Vagina (tissue), 2 donors: ENCODE measurements around the gene GTF3C5. TPM values are rescaled to one million over a fixed set of nuclear protein-coding genes. Genes with fewer than 3 reads are reported as not detected.

Experiments
- DNase-seq, 2 donors: peaks; one replicate each; pipeline ENCODE4 v3.0.0-alpha.2; 2017; ENCODE audit errors: extremely low spot score in 2 of 2
- H3K27ac ChIP-seq: fragments of 200-600 bp; sonication (generic); one replicate; pipeline ENCODE4 v1.5.1; 2019
- H3K27me3 ChIP-seq: fragments of 200-600 bp; sonication (generic); one replicate; pipeline ENCODE4 v1.5.1; 2019
- H3K36me3 ChIP-seq, 2 donors: fragments of 200-600 bp; sonication (generic); one replicate each; pipeline ENCODE4 v1.5.1; 2017 to 2019
- H3K4me1 ChIP-seq: fragments of 200-600 bp; sonication (generic); one replicate; pipeline ENCODE4 v1.5.1; 2019
- H3K4me3 ChIP-seq, 2 donors: fragments of 200-600 bp; sonication (generic); 1 replicate in 1 of 2; 2 replicates in 1 of 2; pipeline ENCODE4 v1.5.1; 2016 to 2019
- H3K9me3 ChIP-seq: fragments of 200-600 bp; sonication (generic); one replicate; pipeline ENCODE4 v1.5.1; 2019
- POLR2A ChIP-seq, 2 donors: fragments of 450-650 bp; IDR thresholded peaks; one replicate each; pipeline ENCODE4 v1.6.1; 2017; ENCODE audit warnings: antibody characterized with exemption in 2 of 2, mild to moderate bottlenecking in 2 of 2, moderate library complexity in 2 of 2
- POLR2AphosphoS5 ChIP-seq, 2 donors: sonication (generic); formaldehyde crosslinking; IDR thresholded peaks; one replicate each; pipeline ENCODE4 v1.9.0; 2017; ENCODE audit warnings: antibody characterized with exemption in 2 of 2, mild to moderate bottlenecking in 2 of 2, low read depth in 1 of 2; ENCODE audit not compliant: insufficient read depth in 1 of 2
- intact Hi-C: fragments of 100-400 bp; cut with DNase I; formaldehyde crosslinking; loops from one replicate; pipeline ENCODE4 v1.15.1; 2023
- total RNA-seq: library from RNA; depleted of rRNA; stranded (reverse); fragments of >200 nt; gene quantifications from one replicate; pipeline ENCODE4 v1.2.3, GENCODE V29; 2016
- TF ChIP-seq, protein P1 (sequence below), 3 experiments: fragments of 450-650 bp in 2 of 3; fragments of 200-600 bp in 1 of 3; sonication (generic) in 1 of 3; IDR thresholded peaks; one replicate each; pipeline ENCODE4 v1.5.1; 2017 to 2019; ENCODE audit warnings: antibody characterized with exemption in 3 of 3, mild to moderate bottlenecking in 2 of 3, moderate library complexity in 2 of 3

GTF3C5 gene
- total RNA-seq, 1 donor from 2014 or later, result 53.8 TPM

DNA sequence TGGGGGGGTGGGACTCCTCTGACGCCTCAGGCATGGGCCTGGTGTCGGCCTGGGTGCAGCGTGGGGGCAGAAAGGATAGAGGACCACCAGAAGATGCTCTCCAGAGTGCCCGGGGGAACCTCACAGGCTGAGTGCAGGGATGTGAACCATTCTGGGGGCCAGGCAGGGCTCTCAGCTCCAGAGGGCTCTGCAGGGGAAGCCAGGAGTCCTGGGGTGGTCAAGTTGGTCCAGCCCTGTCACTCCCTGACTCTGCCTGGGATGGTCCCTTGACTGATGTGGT, 45.8 kb upstream of the GTF3C5 start:
- Histone ChIP-seq H3K9me3 (no peaks in the 10 kb centered on the region), H3K27me3 (no peaks in the 10 kb centered on the region), H3K36me3 (no peaks in the 10 kb centered on the region), H3K4me3 (no peak overlapping the region), H3K27ac (no peak overlapping the region), H3K4me1 (no peaks in the 10 kb centered on the region)
- no peak for DNase-seq
- TF ChIP-seq, protein P1, sequence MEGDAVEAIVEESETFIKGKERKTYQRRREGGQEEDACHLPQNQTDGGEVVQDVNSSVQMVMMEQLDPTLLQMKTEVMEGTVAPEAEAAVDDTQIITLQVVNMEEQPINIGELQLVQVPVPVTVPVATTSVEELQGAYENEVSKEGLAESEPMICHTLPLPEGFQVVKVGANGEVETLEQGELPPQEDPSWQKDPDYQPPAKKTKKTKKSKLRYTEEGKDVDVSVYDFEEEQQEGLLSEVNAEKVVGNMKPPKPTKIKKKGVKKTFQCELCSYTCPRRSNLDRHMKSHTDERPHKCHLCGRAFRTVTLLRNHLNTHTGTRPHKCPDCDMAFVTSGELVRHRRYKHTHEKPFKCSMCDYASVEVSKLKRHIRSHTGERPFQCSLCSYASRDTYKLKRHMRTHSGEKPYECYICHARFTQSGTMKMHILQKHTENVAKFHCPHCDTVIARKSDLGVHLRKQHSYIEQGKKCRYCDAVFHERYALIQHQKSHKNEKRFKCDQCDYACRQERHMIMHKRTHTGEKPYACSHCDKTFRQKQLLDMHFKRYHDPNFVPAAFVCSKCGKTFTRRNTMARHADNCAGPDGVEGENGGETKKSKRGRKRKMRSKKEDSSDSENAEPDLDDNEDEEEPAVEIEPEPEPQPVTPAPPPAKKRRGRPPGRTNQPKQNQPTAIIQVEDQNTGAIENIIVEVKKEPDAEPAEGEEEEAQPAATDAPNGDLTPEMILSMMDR (IDR thresholded peaks at IDR 0.05), result no peak
- no peak for TF ChIP-seq POLR2A (IDR thresholded peaks at IDR 0.05)
- TF ChIP-seq POLR2AphosphoS5 (IDR thresholded peaks at IDR 0.05; ENCODE audit: insufficient read depth in 1 of 2, low read depth in 1 of 2), result no peak
- intact Hi-C loops, result no loop called here

DNA sequence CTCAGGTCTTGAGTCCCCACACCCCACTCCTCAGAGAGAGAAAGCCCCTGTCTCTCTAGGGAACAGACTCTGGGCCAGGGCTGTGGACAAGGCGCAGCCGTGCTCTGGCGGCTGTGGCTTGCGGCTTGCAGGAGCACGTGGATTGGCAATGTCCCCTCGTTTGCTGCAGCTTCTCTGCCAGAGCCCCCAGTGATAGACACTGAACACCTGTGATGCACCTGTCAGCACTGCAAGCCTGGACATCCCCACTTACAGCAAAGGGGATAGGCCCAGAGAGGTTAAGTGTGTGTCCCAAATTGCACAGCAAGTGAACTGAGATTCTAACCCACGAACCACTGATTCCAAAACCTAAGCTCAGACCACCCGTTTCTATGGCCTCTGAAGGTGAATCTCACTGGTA, 45.3 kb upstream of the GTF3C5 start:
- Histone ChIP-seq H3K27ac (no peak overlapping the region), H3K36me3 (no peaks in the 10 kb centered on the region), H3K27me3 (no peaks in the 10 kb centered on the region), H3K4me3 (no peak overlapping the region), H3K9me3 (no peaks in the 10 kb centered on the region), H3K4me1 (no peaks in the 10 kb centered on the region)
- no peak for DNase-seq
- no peak for TF ChIP-seq POLR2A (IDR thresholded peaks at IDR 0.05)
- no peak for TF ChIP-seq POLR2AphosphoS5 (IDR thresholded peaks at IDR 0.05; ENCODE audit: insufficient read depth in 1 of 2, low read depth in 1 of 2)
- TF ChIP-seq, protein P1 (IDR thresholded peaks at IDR 0.05), result no peak
- intact Hi-C loops, result no loop called here

GRCh38 chr9:132986114-132986513, 44.7 kb upstream of the GTF3C5 start:
- H3K36me3 ChIP-seq, result no peaks in the 10 kb centered on the region
- H3K4me1 ChIP-seq, result no peaks in the 10 kb centered on the region
- no peak overlapping the region for H3K27ac ChIP-seq
- TF ChIP-seq POLR2AphosphoS5 (IDR thresholded peaks at IDR 0.05; ENCODE audit: insufficient read depth in 1 of 2, low read depth in 1 of 2), result no peak
- no peak for TF ChIP-seq POLR2A (IDR thresholded peaks at IDR 0.05)
- TF ChIP-seq, protein P1 (IDR thresholded peaks at IDR 0.05), result no peak
- intact Hi-C loops, result no loop called here
- H3K27me3 ChIP-seq, result no peaks in the 10 kb centered on the region
- no peak for DNase-seq
- H3K4me3 ChIP-seq, result no peak overlapping the region
- no peaks in the 10 kb centered on the region for H3K9me3 ChIP-seq

DNA sequence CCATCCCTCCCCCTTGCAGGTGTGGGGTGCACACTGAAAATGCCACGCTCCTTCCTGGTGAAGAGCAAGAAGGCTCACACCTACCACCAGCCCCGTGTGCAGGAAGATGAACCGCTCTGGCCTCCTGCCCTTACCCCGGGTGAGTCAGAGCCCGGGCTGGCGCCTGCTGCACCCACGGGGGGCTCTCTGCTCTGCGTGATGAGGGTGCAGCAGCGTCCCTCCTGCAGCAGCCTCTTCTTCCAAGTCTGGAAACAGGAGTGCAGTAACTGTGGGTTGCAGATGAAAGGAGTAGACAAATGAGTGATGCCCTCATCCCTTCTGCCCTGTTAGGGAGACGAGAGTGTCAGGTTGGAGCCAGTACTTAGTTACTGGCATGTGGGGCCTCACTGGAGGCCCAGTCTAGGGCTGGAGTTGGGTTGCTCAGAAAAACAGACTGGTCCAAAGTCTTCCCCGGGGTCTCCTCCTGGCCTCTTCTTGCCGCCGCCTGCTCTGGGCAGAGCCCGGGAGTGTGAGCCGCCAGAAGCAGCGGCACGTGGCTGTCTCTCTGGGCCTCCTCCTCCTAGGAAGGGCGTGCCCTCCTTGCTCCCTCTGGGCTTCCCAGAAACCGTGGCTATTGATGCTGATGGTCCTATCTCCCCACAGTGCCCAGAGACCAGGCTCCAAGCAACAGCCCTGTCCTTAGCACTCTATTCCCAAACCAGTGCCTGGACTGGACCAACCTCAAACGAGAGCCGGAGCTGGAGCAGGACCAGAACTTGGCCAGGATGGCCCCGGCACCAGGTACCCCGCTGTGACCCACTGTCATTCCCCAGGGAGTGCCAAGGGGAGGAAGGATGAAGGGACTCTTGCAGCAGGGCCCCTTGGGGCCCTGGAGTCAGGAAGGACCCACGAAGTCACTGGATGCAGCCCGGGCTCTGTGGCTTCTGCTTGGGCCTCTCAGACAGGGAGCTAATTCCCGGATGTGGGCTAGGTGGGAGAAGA, 43.9 kb upstream of the GTF3C5 start:
- H3K9me3 ChIP-seq, result no peaks in the 10 kb centered on the region
- DNase-seq, result no peak
- H3K27ac ChIP-seq, result no peak overlapping the region
- TF ChIP-seq, protein P1 (IDR thresholded peaks at IDR 0.05), result no peak
- no peak for TF ChIP-seq POLR2AphosphoS5 (IDR thresholded peaks at IDR 0.05; ENCODE audit: insufficient read depth in 1 of 2, low read depth in 1 of 2)
- no peak for TF ChIP-seq POLR2A (IDR thresholded peaks at IDR 0.05)
- no peaks in the 10 kb centered on the region for H3K4me1 ChIP-seq
- H3K4me3 ChIP-seq, result no peak overlapping the region
- intact Hi-C loops, result no loop called here
- H3K27me3 ChIP-seq, result no peaks in the 10 kb centered on the region
- no peaks in the 10 kb centered on the region for H3K36me3 ChIP-seq
